NCI-H345 treated with DMSO at 0.1 percent for 48 hours (cell line): Measurements from ENCODE around the gene KCNMA1.

ENCODE experiments used
- DNase-seq: peaks from one replicate; lab custom pipeline; 2025; ENCODE audit not compliant: unreplicated experiment; lab: John Stamatoyannopoulos, UW

Gene KCNMA1

DNA sequence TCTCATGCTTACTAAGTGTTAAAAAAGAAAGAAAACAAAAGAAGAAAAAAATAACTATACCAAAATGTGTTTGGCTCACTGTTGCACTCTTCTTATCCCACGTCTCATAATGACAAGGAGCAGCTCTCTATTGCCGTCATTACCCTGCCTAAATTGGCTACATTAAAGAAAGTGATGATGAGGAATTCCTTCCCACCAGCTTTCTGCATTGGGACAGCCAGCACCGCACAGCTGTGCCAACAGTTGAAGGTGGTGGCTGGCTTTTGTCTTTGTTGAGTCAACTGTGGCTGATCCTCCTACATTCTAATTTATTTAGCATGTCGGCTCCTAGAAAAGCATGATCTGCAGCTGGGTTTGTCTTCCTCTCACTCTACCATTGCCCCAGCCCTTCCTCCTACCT, 751.8 kb downstream of the KCNMA1 start:
- no peak for DNase-seq

- DNase-seq, result no peak
Measured at GRCh38 chr10:76884673-76885275, 752.8 kb downstream of the KCNMA1 start.

DNA sequence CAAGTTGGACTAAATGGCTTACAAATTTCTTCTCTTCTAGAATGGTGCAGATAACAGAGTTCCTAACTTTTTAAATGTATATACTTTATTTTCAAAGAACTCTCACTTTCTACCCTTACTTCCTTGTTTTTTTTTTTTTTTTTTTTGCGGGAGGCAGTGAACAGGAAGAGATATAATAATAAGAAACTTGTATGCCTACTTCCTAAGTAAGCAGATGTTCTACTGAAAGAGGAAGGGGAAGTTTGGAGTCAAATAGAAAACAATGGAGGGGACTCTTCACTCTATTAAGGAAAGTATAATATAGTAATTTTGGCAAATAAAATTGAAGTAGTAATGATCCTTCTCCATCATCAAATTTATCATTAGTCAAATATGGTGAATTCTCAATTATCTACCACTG, 754.0 kb downstream of the KCNMA1 start:
- DNase-seq, result no peak

DNA sequence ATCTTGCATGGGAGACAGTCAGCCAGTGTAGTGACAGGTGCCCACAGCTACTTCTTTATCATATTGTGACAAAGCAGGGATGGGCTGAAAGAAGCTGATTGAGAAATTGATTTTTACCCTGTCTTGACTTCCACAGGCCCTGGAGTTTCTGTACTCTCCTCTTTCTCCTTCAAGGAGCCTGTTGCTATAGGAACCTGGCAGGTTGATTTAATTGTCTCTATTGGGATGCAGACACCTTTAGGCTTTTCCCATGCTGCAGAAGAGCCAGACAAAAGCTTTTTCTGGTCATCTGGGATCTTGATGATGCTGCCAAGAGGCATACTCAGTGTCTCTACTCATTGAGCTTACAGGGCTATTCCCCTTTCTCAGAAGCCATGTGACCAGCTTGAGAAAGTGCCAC, 754.8 kb downstream of the KCNMA1 start:
- no peak for DNase-seq

GRCh38 chr10:76882245-76882644, 755.4 kb downstream of the KCNMA1 start:
- DNase-seq, result no peak

DNA sequence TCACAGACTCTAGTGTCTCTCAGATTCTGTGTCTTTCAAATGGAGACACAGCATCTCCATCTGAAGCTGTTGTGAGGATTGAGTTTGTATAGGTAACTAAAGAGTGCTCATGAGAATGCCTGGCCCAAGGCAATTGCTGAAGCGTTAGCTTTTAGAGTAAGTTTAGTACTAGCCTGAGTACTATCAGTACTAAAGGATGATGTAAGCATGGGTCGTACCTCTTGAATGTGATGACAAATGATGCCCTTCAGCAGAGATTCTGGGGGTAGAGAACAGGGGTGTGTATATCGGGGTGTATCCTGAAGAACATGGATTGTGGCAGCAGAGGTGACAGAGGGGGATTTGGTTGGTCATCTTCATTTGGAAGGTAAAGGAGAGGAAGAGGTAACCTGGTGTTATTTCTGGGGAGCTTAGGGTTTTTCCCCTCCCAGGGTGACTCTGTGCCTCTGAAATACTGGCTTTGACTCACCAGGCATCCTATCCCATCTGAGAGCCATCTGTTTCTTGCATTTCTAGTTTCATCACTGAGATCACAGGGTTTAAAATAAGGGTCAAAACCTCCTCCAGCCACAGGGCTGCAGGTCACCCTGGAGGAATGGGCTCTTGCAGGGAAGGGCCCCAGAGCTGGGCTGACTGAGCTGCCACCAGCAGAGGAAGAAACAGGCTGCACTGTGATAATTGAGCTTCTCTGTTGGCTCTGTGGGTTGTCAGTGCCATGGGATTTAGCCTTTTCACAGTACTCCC, 756.0 kb downstream of the KCNMA1 start:
- DNase-seq, result no peak

DNA sequence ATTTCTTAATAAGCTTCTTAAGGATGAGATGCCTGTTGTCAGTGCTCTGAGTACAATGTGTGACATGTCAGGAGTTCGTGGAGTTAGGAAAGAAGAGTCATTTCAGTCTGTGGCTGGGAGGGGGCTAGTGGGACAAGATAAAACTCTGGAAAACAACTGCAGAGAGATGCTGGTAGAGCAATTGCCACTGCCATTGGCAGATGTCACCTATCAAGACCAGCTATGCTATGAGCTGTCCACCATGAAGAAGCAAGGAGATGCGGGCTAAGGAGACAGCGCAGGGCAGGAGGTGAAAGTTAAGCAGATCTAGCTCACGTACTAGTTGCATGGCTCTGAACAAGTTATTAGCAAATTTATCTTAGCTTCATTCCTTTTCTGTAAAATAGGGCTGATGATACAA, 756.7 kb downstream of the KCNMA1 start:
- no peak for DNase-seq

GRCh38 chr10:76879116-76879913, 758.3 kb downstream of the KCNMA1 start:
- DNase-seq, result no peak

DNA sequence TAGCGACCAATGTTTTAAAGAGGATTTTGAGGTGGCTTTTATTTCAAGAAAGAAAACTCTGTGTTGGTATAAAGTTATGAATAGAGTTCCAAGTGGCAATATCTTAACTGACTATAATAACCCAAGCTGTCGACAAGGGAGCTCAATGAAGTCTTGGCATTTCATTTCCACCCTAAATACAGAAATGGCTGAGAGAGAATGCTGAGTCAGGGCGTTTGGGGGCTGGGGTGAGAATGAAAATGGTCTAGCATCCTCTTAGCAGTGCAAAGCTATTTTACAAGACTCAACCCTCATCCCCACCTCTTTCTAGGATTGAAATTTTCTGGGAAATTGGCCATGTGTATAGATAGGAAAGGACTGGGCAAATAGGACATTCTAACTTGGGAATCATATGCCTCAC, 759.1 kb downstream of the KCNMA1 start:
- no peak for DNase-seq

DNA sequence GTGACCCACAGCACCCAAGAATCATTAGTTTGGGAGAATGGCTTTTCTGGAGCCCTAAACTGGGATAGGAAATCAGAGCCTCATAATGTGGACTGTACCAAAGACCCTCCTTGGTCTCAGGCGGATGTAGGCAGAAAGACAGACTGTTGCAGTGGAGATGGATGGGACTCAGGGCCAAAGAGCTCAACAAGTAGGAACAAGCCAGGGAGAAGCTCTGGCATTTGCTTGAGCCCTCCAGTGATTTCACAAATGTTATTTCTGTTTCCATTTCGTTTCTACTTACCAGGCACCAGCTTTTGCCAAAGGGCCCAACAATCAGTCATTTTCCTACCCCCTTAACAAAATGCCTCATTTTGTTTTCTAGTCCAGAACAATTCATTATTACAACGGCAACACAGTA, 762.7 kb downstream of the KCNMA1 start:
- DNase-seq, result no peak

DNA sequence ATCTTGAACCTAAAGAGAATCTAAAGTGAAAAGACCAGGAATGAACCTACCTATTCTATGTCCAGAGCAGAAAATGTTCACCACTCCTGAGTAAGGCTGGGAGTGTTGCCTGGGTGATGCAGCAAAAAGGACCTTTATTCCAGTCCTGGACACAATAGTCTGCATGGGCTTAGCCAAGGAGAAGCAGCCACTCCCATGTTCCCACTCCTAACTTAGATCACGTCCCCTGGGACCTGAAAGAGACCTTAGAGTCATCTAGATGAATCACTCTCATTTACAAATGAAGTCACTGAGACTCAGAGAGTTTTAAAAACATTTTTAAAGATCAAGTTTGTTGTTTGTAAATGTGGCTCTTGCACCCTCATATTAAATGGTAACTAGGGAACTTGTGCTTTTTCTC, 763.4 kb downstream of the KCNMA1 start:
- DNase-seq, result no peak

DNA sequence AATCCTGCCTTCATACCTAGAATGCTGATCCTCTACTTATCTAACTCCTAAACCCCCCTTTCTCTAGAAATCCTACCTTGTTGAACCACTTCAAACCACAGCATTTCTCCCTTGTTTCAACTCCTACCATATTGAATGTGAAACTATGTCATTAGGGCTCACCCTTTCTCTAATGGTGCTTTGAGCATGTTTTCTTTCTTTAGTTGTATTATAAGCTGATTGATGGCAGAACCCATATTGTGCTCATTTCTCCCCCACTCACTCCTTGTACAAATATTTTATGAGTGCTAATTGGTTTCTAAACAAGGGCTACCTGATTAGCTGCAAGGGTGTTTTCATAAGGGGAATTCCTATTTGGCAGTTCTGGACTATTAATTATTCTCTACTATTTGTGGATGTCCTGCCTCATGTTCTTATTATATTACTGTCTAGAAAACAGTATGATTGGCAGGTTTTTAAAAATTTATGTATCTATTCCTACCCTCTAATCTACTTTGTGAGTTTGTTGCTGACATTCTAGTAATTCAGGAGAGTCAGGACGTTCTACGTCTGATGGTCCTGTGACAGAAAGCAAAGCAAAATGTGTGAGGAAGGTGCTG, 765.8 kb downstream of the KCNMA1 start:
- DNase-seq, result no peak

GRCh38 chr10:76869931-76870330, 767.7 kb downstream of the KCNMA1 start:
- DNase-seq, result no peak

GRCh38 chr10:76868098-76868977, 769.3 kb downstream of the KCNMA1 start:
- no peak for DNase-seq

DNA sequence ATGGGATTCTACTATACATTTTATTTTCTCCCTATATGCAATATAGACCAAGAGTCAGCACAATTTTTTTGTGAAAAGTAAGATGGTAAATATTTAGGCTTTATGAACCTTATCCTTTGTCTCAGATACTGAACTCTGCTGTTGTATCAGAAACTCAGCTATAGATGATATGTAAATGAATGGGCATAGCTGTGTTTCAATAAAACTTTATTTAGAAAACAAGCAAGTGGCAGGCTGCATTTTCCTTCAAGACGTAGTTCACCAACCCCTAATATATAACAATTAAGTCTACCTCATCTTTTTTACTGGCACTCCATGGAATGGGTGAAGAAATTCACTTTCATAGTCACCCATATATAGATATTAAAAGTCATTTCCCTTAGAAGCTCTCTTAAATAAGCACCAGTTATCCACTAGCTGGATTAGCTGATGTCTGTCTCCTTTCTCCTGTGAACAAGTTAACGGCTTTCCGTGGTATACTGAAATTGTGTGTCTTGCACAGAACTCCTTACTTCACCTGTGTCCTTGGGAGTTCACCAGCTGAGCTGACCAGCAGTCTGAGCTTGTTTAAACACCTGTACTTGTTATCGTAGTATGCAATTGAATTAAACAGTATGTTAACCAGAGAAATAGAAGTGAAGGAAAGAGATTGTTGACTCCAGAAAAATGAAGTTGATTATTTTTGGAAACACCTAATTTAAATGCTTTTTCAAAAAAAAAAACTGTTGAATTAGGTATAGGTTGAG, 770.6 kb downstream of the KCNMA1 start:
- DNase-seq, result no peak

DNA sequence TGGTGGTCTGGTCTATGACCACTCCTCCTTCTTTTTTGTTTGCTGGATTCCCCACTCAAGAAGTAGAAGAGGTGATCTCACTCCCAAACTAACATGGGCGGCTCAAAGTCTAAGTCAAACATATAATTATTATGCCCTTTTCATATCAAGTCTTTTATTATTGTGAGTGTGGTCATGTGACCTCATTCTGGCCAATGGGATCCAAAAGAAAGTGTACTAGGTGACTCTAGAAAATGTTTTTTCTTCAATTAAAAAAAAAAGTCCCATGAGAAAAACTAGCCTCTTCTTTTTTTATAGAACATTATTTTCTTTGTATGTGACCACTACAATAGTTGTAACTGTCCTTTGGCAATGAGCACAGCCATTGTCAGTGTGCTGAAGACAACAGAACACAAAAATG, 772.7 kb downstream of the KCNMA1 start:
- DNase-seq, result no peak

- DNase-seq, result no peak
Measured at GRCh38 chr10:76858721-76859120, 778.9 kb downstream of the KCNMA1 start.

- DNase-seq, result no peak
Measured at GRCh38 chr10:76840802-76841201, 796.8 kb downstream of the KCNMA1 start.

- no peak for DNase-seq
Measured at GRCh38 chr10:76839276-76839675, 798.3 kb downstream of the KCNMA1 start.

GRCh38 chr10:76830218-76830617, 807.4 kb downstream of the KCNMA1 start:
- no peak for DNase-seq
